Hindlimb muscle (tissue), 1 donor: ENCODE results near the gene UBXN2A. TPM values are rescaled to one million over a fixed set of nuclear protein-coding genes. Genes with fewer than 3 reads are reported as not detected.
A peak's percentile ranks its signal among the peaks of the same experiment; 100 is the strongest.

ENCODE experiments used
- DNase-seq: peaks from one replicate; pipeline ENCODE4 v3.0.0-alpha.2; 2013
- polyA plus RNA-seq: library from polyadenylated mRNA; unstranded; fragments of 120-200 nt; gene quantifications from one replicate; pipeline ENCODE4 v1.2.1, GENCODE V29; 2013; ENCODE audit not compliant: insufficient read length

The UBXN2A gene
- 18.0 TPM for polyA plus RNA-seq

- peak; percentile 95 for DNase-seq
Observed at GRCh38 chr2:23939987-23940717, at the start of gene UBXN2A. TSS of gene UBXN2A (plus strand) at chr2:23940463. CDS start at chr2:23958315, 17,852 bp downstream.

DNA sequence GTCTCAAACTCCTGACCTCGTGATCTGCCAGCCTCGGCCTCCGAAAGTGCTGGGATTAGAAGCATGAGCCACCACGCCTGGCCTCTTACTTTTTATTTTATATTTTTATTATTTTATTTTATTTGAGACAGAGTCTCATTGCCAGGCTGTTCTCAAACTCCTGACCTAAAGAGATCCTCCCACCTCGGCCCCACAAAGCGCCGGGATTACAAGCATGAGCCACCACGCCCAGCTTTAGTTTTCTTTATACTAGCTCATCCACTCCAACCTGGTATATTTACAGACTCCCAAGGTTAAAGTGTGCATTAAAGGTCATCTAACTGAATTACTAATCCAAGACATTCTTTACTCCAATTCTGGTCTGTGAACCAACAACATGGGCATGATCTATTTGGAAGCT, 40.1 kb upstream of the UBXN2A start:
- DNase-seq = no peak

DNA sequence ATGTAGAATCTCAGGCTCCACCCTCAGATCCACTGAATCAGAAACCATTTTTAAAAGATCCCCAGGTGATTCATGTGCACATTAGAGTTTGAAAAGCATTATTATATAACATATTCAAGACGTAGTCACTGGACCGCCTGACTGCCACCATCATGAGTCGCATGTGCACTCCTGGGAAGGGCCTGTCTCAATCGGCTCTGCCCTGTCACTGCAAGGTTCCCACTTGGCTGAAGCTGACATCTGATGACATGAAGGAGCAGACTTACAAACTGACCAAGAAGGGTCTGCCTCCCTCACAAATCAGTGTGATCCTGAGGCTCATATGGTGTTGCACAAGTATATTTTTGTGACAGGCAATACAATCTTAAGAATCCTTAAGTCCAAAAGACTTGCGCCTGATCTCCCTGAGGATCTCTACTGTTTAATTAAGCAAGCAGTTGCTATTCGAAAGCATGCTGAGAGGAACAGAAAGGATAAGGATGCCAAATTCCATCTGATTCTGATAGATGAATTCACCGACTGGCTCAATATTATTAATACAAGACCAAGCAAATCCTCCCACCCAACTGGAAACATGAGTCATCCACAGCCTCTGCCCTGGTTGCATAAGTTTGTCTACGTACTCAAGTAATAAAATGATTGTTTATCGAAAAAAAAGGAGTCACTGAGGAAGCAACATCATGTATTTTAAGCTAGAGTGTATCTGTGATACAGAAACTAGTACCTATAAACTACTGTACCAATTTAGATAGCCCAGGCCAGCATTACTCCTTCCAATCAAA, 39.5 kb upstream of the UBXN2A start:
- no peak for DNase-seq

DNA sequence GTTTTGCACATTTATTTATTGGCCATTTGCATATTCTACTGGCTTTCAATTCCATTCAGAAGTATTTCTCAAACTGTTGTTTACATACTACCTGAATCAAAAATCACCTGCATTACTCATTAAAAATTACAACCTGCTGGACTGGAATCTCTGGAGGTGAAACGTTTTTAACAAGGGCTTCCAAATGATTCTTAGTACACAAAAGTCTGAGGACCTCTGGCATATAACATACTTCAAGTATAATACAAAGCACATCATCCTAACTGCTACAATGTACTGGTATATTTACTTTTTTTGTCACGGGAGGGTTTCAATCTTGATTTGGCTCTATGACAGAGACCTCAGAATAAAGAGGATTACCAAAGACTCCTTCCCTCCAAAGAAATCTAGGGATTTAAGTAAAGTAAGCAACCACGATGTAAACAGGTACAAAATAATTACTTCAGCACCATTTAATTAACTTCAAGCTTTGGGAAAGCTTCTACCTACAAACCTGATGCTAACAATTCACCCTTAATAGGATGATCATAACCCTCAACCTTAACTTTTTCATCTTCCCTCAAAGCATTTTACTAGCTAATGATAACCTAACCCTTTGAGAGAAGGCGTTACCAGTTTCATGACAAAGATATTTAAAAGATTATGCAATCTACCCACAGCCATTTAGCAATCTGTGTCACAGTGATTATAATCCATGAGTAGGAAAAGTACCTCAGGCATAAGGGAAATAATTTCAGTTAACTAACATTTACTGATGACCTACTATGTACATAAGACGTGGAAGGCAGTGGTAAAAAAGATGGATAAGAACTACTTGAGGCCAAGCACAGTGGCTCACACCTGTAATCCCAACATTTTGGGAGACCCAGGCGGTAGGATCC, 38.1 kb upstream of the UBXN2A start:
- DNase-seq = no peak

DNA sequence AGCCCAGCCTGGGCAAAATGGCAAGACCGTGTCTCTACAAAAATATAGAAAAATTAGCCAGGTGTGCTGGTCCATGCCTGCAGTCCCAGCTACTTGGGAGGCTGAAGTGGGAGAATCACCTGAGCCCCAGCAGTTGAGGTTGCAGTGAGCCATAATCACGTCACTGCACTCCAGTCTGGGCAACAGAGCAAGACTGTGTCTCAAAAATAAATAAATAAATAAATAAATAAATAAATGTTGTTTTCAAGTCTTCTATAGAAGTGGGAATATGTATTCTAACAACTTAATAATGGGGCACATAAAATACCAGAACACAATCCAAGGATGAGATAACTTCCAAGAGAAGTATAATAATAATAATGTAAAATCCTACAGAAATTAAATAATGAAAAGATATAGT, 37.2 kb upstream of the UBXN2A start:
- DNase-seq = no peak

DNA sequence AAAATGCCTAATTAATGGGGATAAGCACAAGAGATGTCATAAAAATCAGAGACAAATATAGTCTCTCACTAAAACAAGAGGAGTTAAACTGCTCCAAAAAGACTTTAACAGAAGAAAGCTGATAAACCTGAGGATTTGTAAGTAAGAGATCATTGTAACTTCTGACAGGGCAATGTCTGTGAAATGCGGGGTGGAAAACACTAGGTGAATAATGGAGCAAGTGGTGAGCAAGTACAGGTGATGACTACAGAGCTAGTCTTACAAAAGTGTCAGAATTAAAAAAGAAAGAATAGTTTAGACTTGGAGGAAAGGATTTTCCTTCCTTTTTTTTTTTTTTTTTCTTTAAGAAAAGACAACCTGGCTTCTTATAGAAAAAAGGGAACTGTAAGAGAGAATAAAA, 36.0 kb upstream of the UBXN2A start:
- DNase-seq = no peak

GRCh38 chr2:23904692-23905091, 35.6 kb upstream of the UBXN2A start:
- DNase-seq = peak; percentile 36

DNA sequence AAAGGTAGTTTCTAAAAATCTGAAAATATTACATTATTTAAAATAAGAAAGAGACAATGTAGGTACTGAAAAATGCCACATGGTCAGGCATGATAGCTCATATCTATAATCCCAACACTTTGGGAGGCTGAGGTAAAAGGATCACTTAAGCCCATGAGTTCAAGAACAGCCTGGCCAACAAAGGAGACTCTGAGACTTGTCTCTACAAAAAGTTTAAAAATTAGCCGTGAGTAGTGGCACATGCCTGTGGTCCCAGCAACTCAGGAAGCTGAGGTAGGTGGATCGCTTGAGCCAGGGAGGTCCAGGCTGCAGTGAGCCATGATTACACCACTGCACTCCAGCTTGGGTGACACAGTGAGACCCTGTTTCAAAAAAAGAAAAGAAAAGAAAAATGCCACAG, 35.1 kb upstream of the UBXN2A start:
- DNase-seq = no peak

DNA sequence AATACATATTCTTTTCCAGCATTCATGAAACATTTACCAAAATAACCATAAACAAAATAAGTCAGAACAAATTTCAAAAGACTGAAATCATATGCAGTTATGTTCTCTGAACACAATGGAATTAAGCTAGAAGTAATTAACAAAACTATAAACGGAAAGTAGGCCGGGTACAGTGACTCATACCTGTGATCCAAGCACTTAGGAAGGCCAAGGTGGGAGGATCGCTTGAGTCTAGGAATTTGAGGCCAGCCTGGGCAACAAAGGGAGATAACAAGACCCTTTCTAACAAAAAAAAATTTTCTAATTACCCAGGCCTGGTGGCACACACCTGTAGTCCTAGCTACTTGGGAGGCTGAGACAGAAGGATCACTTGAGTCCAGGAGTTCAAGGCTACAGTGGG, 28.2 kb upstream of the UBXN2A start:
- no peak for DNase-seq

DNA sequence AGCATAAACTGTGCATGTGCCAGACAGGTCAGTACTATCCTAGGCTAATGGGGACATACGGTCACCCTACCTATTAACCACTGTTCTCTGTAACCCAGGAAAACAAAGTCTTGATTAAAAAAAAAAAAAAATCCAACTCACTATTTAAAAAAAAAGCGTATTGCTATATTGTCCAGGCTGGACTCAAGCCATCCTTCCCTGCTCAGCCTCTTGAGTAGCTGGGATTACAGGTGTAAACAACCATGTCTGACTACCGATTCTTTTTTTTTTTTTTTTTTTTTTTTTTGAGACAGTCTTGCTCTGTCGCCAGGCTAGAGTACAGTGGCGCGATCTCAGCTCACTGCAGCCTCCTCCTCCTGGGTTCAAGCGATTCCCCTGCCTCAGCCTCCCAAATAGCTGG, 24.9 kb upstream of the UBXN2A start:
- no peak for DNase-seq

GRCh38 chr2:23916727-23917405, 23.4 kb upstream of the UBXN2A start:
- DNase-seq = no peak

GRCh38 chr2:23918837-23919489, 21.3 kb upstream of the UBXN2A start:
- no peak for DNase-seq

- DNase-seq = no peak
Observed at GRCh38 chr2:23924589-23925359, 15.5 kb upstream of the UBXN2A start.

DNA sequence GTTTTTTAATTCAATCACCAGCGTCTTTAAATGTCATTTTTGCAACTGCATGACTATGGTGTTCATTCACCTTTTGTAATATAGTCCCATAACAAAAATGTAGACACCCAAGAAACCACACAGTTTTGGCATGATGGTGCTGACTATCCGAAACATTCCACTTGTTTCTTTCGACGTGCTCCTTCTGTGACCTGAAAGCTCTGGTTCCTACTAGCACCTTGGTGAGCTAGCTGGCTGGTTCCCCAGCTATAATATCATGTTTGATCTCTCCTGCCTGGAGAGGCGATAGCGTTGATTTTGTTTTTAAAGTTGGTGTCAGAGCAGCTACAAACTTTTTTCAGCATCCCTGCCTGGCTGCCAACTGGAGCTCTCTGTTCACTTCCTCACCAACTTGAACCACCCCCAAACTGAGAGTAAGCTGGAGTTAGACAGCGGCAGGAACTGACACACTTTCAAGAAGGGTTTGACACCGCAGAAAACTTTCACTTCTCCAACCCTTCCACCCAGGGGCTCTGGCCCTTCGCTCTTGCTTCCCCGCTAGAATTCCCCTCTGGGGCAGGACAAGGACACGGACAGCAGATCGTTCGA, 14.5 kb upstream of the UBXN2A start:
- peak; percentile 70 for DNase-seq

- DNase-seq = peak; percentile 45
Observed at GRCh38 chr2:23926290-23926749, 13.9 kb upstream of the UBXN2A start.

GRCh38 chr2:23926750-23927571, 13.3 kb upstream of the UBXN2A start, which contains the start of gene ATAD2B:
TSS of gene ATAD2B (minus strand) at chr2:23927123. CDS start at chr2:23926770, 353 bp downstream.
- DNase-seq = peak; percentile 98

- DNase-seq = no peak
Observed at GRCh38 chr2:23934259-23934658, 6.0 kb upstream of the UBXN2A start.

- DNase-seq = peak; percentile 51
Observed at GRCh38 chr2:23940718-23941620, 706 bp downstream of the UBXN2A start.
